Stimulated activated CD8-positive, alpha-beta memory T cell treated with anti-CD3 and anti-CD28 coated beads, Interleukin-15, amount 100 ng/mL, for 4 hours (primary cell): ENCODE data around the gene ZNF594.
"Not testable (repeated sequence)": the region's sequence is repeated elsewhere in the genome, so short reads cannot be mapped to it uniquely, and the experiment has no call there.

Source experiments
- DNase-seq, 2 donors: peaks; one replicate each; pipeline ENCODE4 v3.0.0-alpha.2; 2020; ENCODE audit warnings: low read depth in 2 of 2

The ZNF594 gene

DNA sequence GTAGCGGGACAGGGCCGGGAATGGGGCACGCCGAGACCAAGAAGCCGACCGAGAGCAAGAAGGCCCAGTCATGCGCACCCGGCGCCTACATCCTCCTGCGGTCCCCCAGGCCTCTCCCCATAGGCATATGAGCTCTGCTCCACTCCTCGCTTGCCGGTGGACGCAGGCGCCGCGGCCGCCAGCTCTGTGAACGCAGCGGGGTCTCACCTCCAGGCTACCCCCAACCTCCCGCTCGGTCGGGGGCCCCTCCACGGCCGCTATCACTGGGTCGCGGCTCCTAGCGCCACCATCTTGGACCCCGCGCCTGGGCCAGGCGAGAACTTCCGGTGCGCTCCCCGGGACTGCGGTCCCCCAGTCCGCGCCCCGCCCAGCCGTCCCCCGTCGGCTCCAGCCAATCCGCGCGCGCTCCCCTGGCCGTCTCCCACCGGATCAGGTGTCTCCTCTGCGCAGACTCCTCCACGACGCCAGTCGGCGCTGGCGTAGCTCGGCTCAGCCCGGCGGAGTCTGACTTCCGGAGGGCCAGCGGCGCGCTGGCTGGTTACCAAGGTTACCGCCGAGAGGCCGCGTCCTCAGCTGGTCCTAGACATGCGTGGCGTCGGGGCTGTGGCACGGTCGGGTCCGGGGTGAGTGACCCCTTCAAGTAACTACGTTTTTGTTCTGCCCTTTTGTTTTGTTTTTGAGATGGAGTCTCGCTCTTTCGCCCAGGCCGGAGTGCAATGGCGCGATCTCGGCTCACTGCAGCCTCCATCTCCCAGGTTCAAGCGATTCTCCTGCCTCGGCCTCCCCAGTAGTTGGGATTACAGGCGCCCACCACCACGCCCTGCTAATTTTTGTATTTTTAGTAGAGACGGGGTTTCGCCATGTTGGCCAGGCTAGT, at the start of gene ZNF594:
TSS of gene ZNF594 (minus strand) at position 328 of the 877 bp plus-strand sequence. CDS start 7,612 bp downstream, outside the sequence.
- DNase-seq = peak; percentile 94 to 96

DNA sequence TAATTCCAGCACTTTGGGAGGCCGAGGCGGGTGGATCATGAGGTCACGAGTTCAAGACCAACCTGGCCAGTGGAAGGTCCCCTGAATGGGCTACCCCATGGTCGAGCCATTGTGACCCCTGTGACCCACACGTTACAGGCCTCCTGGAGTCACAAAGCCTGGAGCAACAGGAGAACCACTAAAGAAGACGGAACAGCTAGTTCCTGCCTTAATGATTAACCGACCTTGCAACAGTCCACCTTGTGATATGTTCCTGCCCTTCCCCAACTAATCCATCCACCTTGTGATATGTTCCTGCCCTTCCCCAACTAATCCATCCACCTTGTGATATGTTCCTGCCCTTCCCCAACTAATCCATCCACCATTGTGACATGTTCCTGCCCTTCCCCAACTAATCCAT, 48.1 kb upstream of the ZNF594 start:
- not testable (repeated sequence) for DNase-seq

DNA sequence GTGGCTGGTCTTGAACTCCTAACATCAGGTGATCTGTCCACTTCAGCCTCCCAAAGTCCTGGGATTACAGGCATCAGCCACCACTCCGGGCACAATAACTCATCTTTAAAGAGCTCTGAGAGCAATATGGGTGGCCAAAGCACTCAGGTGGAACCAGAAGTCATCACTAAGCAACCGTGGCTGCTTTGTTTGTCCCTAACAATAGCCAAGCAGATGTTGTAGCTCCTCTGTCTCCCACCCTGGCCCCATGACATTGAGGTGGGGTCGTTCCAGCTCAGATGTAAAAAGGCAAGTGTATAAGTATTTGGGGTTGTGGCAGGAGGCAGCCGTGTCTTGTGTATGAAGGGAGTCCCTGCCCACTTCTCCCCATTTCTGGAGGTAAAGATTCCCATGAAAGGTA, 46.7 kb upstream of the ZNF594 start:
- DNase-seq = no peak

DNA sequence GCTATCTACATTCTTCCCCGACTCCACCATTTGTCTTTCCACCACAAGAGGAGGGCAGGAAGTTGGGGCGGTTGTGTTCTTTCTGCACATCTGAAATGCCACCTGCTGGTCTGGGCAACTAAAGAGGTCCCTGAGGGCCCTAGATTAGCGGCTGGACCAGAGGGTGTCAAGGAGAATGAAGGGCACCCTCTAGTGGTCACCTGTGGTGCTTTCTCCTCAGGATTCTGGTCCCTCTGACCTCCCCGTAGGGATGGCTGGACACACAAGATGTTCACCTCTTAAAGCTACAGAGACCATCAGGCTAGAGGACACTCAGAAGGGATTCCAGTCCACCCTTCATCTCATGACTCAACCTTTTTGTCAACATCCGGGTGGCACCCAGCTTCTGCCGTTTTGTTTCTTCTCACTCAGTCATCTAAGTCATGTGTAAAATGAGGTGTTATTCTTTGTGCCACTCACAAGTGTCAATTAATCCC, 45.9 kb upstream of the ZNF594 start:
- DNase-seq = peak in 1 of 2 donors; percentile 17

DNA sequence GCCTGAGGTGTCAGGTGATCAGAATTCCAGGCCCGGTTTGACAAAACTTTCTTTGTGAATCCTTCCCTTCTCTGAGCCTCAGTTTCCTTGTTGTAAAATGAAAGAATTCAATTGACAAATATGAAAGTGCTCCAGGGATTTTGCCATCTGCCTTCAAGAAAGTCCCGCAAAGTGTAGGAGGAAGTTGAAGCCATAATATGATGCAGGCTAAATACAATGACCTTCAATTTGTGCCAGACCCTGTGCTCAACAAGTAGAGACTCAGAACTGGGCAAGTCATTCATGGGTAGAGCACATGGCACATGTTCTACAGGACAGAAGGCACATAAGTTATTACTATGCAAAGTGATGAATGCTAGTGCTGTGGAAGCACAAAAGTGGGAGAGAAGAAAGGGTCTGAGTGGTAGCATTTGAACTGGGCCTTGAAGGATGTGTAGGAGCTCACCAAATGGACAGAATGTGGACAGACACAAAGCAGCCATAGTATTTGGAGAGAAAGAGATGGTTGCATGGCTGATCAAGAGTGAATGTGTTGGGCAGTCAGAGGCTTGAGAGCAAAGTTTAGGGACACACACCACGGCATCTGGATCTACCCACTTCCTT, 45.4 kb upstream of the ZNF594 start:
- DNase-seq = no peak

DNA sequence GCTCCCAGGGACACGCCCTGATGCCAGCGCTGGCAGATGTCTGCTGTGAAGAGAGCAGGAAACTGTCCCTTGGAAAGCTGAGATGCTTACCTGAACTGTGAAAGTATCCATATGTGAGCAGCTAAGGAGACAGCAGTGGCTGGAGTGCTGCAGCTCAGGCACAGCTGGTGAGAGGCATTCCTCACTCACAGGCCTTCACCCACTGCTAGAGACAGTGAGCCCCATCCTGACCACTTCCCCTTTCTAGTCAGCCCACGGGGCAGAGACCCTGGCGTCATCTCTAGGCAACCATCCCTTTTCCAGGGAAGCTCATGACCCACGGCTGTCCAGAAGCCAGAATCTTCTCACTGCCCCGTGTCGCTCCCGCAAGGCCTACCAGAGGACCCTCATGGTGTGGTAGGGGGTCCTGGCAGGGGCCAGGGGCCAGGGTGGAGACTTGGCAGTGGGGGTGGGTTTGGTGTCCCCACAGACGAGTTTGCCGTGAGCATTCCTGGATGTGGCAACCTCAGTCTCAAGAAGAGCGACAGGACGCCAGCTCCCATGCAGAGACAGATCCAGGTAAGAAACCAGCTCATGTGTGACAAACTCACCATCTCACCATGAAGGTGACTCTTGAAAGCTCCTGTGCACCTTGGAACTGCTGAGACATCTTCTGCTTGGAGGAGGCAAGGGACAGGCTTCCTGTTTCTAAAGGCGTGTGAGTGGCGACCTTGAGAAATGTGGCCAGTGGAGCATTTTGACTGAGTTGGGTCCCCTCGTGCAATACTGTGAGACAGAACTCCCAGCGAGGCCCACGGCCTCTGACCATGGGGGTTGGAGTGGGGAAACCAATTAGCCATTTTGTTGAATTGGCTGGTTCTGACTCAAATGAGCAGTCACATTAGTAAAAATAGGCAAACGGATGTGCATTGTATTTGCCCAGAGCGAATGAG, 43.2 kb upstream of the ZNF594 start, which contains the start of gene SCIMP:
TSS of gene SCIMP (minus strand) at position 216 of the 932 bp plus-strand sequence. CDS start at position 111, 105 bp downstream.
- DNase-seq = no peak

DNA sequence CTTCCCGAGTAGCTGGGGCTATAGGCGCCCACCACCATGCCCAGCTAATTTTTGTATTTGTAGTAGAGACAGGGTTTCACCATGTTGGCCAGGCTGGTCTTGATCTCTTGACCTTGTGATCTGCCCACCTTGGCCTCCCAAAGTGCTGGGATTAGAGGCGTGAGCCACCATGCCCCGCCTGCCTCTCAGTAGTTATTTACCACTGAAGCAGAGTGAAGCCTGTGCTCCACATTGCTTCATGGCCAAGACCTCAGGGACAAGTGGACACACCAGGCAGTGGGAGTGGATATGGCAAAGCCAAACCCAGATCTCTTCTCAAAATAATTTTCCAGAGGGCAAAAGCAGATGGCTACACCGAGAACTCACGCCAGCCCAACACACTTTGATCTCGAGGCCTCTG, 41.8 kb upstream of the ZNF594 start:
- not testable (repeated sequence) for DNase-seq

DNA sequence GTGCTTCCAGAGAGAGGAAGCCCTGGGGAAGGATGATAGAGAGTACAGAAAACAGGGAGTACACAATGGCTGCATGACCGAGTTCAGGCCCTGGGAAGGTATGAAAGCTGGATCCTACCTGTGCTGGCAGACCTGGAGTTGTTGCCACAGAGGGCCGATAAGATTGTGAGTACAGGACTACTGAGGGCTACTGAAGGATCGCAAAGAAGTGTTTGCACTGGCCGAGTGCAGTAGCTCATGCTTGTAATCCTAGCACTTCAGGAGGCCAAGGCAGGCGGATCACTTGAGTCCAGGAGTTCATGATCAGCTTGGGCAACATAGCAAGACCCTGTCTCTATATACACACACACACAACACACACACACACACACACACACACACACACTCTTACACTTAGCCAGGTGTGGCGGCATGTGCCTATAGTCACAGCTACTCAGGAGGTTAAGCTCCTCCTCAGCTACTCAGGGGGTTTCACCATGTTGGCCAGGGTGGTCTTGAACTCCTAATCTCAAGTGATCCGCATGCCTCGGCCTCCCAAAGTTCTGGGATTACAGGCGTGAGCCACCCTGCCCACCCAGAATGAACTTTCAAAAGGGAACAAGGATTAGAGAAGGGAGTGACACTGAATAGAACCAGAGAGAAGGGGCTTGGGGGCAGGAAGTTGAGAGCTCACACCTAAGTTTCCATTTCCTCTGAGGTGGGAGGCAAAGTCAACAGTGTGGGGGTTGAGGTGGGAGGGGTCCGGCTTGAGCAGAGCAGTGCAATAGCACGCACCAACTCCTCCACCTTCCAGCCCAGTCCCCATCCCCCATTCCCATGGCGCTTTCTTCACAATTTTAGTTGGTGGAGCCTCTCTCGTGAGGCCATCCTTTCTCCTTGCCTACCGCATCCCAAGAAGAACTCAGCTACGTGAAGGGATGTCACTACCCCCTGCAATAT, 35.5 kb upstream of the ZNF594 start:
- peak; percentile 35 to 39 for DNase-seq

DNA sequence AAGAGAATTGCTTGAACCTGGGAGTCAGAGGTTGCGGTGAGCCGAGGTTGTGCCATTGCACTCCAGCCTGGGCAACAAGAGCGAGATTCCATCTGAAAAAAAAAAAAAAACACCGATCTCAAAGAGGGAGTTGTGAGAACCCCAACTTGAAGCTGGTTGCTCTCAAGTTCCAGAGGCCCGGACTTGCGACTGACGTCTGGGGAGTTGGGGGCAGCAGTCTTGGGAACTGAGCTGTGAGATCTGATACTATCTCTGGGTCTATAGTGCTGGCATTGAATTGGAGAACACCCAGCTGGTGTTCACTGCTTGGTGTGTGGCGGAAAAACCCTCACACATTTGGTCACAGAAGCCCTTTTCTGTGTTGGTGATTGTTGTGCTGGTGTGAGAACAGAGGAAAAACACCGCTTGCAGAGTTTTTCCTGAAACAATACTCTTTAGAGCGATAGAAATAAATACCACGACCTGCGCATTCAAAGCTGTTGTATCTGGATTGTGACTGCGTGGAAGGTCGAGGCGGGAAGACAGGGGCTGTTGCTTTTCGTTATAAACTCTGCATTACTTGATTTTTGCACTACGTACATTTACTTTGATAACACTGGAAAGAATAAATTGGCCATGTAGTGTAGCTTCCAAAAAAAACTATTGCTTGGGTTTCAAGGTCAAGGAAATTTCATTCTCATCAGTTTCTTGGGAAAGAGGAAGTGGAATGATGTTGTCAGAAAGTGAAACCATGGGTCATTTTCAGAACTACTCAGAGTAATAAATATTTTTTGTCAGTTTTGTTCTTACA, 34.2 kb upstream of the ZNF594 start:
- no peak for DNase-seq

DNA sequence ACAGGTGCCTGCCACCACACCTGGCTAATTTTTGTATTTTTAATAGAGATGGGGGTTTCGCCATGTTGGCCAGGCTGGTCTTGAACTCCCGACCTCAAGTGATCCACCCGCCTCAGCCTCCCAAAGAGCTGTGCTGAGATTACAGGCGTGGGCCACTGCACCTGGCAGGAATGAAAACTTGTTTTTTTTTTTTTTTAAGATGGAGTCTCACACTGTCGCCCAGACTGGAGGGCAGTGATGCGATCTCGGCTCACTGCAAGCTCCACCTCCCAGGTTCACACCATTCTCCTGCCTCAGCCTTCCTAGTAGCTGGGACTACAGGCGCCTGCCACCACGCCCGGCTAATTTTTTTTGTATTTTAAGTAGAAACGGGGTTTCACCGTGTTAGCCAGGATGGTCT, 30.2 kb upstream of the ZNF594 start:
- DNase-seq = not testable (repeated sequence)

DNA sequence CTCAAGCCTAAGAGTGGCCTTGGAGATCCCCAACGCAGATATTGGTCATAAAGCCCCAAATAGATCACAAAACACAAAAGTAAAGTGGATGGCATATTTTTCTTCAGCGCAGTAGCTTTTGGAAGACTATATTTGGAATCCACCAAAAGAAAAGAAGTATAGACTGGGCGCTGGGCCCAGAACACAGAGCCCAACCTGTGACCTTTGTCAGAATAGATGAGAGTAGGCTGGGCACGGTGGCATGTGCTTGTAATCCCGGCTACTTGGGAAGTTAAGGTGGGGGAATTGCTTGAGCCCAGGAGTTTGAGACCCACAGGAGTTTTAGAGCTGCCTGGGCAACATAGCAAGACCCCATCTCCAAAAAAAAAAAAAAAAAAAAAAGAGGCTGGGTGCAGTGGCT, 28.4 kb upstream of the ZNF594 start:
- DNase-seq = no peak

DNA sequence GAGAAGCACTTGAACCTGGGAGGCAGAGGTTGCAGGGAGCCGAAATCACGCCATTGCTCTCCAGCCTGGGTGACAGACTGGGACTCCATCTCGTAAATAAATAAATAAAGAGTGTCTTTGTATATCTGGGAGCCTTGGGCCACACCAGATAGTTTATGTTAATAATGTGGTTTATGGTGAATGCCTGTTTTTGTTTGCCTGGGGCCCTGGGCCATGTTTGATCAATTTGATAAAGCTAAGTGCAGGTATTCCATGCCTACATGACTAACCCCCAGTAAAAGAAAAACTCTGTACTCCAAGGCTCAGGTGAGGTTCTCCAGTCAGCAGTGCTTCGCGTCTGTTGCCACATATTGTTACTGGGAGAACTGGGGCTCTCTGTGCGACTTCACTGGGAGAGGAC, 27.9 kb upstream of the ZNF594 start:
- DNase-seq = no peak

DNA sequence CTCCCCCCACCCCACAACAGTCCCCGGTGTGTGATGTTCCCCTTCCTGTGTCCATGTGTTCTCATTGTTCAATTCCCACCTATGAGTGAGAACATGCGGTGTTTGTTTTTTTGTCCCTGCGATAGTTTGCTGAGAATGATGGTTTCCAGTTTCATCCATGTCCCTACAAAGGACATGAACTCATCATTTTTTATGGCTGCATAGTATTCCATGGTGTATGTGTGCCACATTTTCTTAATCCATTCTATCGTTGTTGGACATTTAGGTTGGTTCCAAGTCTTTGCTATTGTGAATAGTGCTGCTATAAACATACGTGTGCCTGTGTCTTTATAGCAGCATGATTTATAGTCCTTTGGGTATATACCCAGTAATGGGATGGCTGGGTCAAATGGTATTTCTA, 25.9 kb upstream of the ZNF594 start:
- DNase-seq = not testable (repeated sequence)

DNA sequence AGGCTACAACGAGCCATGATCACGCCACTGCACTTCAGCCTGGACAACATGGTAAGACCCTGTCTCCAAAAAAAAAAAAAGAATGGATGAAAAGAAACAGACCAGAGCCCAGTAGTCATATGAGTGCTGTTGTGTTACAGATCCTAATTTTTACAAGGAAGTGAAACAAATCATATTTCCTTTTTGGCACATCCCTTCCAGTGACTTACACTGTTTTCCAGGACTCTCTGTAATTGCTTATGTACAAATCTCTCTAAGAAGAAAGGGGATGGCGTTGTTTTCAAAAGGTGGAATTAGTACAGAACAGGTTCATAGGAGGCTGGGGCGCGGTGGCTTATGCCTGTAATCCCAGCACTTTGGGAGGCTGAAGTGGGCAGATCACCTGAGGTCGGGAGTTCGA, 19.8 kb upstream of the ZNF594 start:
- DNase-seq = no peak

DNA sequence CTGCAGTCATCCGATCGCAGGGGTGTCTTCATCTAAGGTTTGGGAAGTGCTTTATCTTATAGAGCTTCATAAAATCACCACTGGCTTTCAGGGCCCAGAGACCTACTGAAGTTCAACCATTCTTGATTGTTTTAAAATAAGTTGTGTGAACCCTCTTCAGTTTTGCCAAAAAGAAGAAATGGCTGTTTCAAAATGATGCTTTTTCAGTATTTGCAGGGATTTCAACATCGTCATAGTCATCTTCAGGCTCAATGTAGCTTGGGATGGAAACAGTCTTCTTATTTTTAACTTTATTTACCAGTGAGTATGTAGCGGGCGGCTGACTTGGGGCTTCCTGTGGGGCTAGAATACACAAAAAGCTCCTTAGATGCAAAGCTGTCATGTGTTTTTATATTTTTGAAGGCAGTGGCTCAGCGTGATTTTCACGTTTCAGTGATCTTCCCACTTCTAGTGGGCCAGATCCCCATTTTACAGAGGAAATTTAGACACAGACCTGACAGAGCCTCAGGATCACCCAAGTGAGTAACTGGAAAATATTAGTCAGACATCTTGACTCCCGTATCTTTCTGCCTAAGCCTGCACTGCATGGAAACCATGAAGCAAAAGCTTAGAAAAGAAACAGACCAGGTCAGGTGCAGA, 19.1 kb upstream of the ZNF594 start:
- DNase-seq = no peak

DNA sequence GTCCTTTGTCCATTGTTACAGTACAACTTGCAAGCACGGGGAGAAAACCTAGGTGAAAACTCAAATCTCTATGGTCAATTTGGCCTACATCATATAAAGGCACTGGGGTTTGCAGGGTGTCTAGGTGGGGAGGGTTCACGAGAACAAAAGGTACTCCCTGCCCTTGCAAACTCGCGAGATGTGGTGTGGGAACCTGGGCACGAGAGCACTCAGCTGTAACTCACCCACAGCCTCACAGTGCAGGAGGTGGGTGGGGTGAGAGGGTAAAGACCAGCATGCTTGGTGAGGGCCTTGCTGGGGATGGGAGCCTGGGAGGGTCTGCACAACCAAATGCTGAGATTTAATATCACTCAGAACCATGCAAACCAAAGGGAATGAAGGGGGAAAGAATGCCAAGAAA, 18.4 kb upstream of the ZNF594 start:
- no peak for DNase-seq

DNA sequence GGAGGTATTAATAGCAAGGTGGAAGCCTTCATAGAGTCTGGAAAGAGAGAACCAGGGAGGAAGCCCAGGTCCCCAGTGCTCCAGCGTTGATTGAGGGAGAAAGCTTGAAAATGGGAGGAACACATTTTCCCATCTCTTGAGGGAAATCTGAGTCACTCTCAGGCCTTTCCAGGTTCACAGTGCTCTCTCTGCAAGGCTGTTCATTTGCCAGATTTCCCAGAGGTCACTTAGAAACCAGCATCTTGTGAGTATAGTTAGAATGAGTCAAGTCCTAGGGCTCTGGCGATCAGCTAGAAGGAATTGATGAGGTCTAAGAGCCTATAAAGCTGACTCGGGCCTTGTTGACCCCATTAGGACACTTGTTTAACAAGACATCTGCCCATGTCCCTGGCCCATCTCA, 17.7 kb upstream of the ZNF594 start:
- DNase-seq = no peak

DNA sequence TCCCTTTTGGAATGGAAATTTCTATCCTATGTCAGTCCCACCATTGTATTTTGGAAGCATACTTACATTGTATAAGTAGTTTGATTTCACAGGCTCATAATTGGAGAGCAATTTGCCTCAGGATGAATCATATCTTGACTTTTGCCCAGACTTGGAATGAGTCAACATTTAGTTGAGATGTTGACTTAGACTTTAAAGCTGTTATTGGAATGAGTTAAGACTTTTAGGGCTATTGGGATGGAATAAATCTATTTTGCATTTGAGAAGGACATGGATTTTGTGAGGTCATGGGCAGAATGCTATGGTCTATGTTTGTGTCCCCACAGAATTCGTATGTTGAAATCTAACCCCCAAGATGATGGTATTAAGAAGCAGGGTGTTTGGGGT, 12.2 kb upstream of the ZNF594 start:
- DNase-seq = no peak

DNA sequence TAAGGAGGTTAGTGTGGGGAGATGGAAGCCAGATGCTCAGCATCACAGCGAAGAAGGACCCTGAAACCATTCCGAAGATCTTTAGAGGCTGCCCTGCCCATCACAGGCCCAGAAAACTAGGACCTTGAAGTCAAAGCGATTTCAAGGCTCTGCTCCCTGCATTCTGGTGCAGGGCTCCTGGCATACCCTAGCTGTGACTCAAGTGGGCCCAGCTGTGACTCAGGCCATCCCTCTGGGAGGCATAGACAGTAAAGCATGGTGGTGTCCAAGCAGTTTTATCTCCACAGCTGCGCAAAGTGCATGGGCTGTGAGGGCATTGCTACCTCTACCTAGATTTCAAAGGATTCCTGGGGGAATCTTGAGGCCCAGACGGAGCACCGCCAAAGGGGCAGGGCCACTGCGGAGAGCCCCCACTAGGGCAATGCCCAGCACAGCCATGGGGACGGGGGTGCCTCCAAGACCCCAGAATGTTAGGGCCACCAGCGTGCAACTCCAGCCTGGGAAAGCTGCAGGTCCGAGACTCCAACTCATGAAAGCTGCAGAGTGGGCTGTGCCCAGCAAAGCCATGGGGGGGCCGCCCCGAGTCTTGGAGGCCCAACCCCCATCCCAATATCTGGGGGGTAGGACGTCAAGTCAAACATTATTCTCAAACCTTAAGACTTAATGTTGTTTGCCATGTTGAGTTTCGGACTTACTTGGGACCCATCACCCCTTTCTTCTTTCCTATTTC, 11.7 kb upstream of the ZNF594 start:
- no peak for DNase-seq
